ENCODE results near the gene ALPG.
"Not testable (repeated sequence)": the region's sequence is repeated elsewhere in the genome, so short reads cannot be mapped to it uniquely, and the experiment has no call there.

ALPG gene

GRCh38 chr2:232448304-232448690, 41.7 kb downstream of the ALPG start:
- Histone ChIP-seq H3K4me3 (no peak overlapping the region), H3K27ac (no peak overlapping the region)

- H3K4me3 ChIP-seq = no peak overlapping the region
- H3K27ac ChIP-seq = no peak overlapping the region
Measured at GRCh38 chr2:232449964-232450363, 43.3 kb downstream of the ALPG start.

DNA sequence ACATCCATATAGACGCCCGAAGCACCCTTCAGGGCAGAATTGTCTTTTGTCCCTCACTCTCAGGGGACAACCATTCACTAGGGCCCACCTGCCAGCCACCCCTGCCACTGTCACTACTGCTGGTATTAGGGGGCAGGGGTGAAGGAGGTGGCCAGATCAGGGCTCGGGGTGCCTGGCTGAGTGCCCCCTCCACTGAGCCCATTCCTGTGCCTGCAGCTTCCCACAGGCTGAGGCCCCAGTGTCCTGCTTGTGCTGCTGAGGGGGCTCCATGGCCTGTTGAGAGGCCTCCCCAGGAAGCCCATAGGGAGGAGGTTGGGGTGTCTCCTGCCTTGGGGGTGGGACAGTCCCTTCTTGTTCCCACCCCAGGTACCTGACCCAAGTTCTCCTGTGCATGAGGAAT, 45.0 kb downstream of the ALPG start:
- H3K27ac ChIP-seq = not testable (repeated sequence)

GRCh38 chr2:232454630-232455029, 48.0 kb downstream of the ALPG start:
- no peak overlapping the region for H3K27ac ChIP-seq
- no peak overlapping the region for H3K4me3 ChIP-seq

More for the DNA sequence above, 45.0 kb downstream of the ALPG start:
- not testable (repeated sequence) for H3K4me3 ChIP-seq

GRCh38 chr2:232455426-232456255, 49.0 kb downstream of the ALPG start, which contains the start of gene ALPI:
Gene ALPI, plus strand, starts transcription at chr2:232456153. Its CDS starts 47 bp downstream, at chr2:232456200.
- no peak within 1 kb of the TSS for H3K4me3 ChIP-seq
- no peak within 1 kb of the TSS for H3K27ac ChIP-seq

GRCh38 chr2:232456296-232457120, 49.9 kb downstream of the ALPG start:
- Histone ChIP-seq H3K27ac (no peak overlapping the region), H3K4me3 (no peak overlapping the region)

DNA sequence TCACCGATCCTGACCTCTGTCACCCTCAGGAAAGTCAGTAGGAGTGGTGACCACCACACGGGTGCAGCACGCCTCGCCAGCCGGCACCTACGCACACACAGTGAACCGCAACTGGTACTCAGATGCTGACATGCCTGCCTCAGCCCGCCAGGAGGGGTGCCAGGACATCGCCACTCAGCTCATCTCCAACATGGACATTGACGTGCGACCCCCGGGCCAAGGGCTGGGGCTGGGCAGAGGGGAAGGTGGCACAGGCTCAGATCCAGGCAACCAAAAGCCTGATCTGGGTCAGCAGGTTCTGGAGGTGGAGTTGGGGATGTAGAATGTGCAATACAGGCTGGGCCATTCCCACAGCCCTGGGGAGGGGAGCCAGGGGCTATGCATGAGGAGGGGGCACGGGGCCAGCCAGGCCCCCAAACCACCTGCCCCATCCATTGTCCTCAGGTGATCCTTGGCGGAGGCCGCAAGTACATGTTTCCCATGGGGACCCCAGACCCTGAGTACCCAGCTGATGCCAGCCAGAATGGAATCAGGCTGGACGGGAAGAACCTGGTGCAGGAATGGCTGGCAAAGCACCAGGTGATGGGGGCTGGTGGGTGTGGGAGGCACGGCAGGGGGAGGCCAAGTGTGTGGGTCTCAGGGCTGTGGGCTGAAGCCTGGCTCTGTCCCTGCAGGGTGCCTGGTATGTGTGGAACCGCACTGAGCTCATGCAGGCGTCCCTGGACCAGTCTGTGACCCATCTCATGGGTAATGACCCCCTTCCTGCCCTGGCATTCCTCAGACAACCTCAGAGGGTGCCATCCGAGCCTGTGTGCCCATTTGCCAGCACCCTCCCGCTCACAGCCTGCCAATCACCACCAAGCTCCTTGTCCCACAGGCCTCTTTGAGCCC, 50.7 kb downstream of the ALPG start:
- H3K27ac ChIP-seq = no peak overlapping the region
- no peak overlapping the region for H3K4me3 ChIP-seq

DNA sequence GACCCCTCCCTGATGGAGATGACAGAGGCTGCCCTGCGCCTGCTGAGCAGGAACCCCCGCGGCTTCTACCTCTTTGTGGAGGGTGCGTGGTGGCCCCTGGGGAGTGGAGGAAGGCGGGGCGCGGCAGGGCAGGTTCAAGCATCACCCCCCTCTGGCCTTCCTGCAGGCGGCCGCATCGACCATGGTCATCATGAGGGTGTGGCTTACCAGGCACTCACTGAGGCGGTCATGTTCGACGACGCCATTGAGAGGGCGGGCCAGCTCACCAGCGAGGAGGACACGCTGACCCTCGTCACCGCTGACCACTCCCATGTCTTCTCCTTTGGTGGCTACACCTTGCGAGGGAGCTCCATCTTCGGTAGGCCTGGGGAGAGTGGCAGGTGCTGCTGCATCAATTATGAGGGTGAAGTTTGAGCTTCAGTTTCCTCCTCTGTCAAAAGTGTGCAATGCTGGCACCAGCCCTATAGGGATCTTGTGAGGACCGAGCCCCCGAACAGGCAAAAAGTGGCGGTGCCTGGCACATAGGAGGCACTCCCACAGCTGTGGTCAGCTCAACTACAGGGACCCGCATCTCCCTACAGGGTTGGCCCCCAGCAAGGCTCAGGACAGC, 51.5 kb downstream of the ALPG start:
- Histone ChIP-seq H3K27ac (no peak overlapping the region), H3K4me3 (no peak overlapping the region)

DNA sequence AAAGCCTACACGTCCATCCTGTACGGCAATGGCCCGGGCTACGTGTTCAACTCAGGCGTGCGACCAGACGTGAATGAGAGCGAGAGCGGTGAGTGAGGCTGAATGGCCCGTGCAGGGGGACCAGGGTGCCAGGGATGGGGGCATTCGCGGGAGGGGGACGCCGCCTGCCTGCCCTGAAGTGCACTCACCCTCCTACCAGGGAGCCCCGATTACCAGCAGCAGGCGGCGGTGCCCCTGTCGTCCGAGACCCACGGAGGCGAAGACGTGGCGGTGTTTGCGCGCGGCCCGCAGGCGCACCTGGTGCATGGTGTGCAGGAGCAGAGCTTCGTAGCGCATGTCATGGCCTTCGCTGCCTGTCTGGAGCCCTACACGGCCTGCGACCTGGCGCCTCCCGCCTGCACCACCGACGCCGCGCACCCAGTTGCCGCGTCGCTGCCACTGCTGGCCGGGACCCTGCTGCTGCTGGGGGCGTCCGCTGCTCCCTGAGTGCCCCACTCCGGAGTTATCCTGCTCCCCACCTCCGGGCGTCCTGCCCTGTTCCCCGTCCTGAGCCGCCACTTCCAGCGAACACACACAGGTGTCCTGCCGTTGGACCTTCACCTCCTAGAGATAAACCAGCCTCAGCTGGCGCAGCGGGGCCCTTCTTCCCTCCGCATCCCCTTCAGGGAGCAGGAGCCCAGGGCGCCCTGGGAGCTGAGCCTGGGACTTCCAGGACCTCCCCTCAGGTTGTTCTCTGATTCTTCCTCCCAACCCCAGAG, 52.2 kb downstream of the ALPG start:
- no peak overlapping the region for H3K27ac ChIP-seq

GRCh38 chr2:232459419-232460035, 52.9 kb downstream of the ALPG start:
- H3K4me3 ChIP-seq = no peak overlapping the region
- H3K27ac ChIP-seq = no peak overlapping the region

More for the DNA sequence above, 52.2 kb downstream of the ALPG start:
- H3K4me3 ChIP-seq = no peak overlapping the region

DNA sequence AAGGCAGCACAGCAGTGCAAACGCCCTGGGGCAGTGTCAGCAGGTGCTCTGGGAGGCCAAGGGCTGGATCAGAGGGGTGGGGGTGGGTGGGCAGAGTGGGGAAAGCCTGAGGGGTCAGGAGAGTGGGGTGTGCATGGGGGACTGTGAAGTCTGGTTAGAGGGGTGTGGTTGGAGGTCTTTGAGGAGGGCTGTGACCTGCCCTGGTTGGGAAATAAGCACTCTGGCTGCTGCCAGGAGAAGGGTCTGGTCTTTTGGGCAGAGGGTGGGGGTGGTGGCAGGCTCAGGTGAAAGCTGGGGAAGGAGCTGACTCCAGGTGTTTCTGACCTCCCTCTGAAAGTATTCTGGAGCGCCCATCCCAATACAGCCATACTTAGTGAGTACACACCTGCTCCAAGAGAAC, 53.5 kb downstream of the ALPG start:
- Histone ChIP-seq H3K4me3 (no peak overlapping the region), H3K27ac (no peak overlapping the region)

Measured in skin epidermis (tissue), 12 donors.